Activated T-cell treated with anti-CD3 and anti-CD28 coated beads, Interleukin-2, amount 50 U/mL, for 72 hours (primary cell): Measurements from ENCODE around the gene TMC1. TPM values are rescaled to one million over a fixed set of nuclear protein-coding genes. Genes with fewer than 3 reads are reported as not detected.

ENCODE experiments used
- ATAC-seq, 2 donors: fragments of 150-1000 bp; cut with Tn5 transposase; replicated peaks in 1 of 2; 2 replicates each; pipeline ENCODE4 v1.10.0; 2021; ENCODE audit warnings: moderate library complexity in 2 of 2, mild to moderate bottlenecking in 1 of 2
- DNase-seq, 2 donors: peaks; one replicate each; pipeline ENCODE4 v3.0.0; 2021 to 2022; ENCODE audit warnings: mixed read lengths in 1 of 2
- H3K27ac Mint-ChIP-seq: one replicate; pipeline ENCODE4 v1.8.0; 2022; ENCODE audit warnings: mild to moderate bottlenecking, moderate library complexity, mixed read lengths
- H3K27me3 Mint-ChIP-seq: one replicate; pipeline ENCODE4 v1.8.0; 2022; ENCODE audit warnings: low read depth, mixed read lengths
- H3K36me3 Mint-ChIP-seq, 2 donors: one replicate each; pipeline ENCODE4 v1.8.0; 2022; ENCODE audit warnings: mixed read lengths in 2 of 2, mild to moderate bottlenecking in 1 of 2; ENCODE audit not compliant: insufficient read depth in 2 of 2
- H3K4me1 Mint-ChIP-seq: one replicate; pipeline ENCODE4 v1.8.0; 2022; ENCODE audit warnings: low read depth, mixed read lengths
- H3K4me3 Mint-ChIP-seq, 2 donors: one replicate each; pipeline ENCODE4 v1.8.0; 2022; ENCODE audit warnings: mild to moderate bottlenecking in 2 of 2, mixed read lengths in 2 of 2, moderate library complexity in 2 of 2
- H3K9me3 Mint-ChIP-seq, 2 donors: one replicate each; pipeline ENCODE4 v1.8.0; 2022; ENCODE audit warnings: mixed read lengths in 2 of 2
- total RNA-seq, 2 donors: library from RNA; stranded (reverse); gene quantifications; one replicate each; pipeline ENCODE4 v1.2.3, GENCODE V29; 2022

TMC1 gene
- total RNA-seq, 2 donors from 2014 or later, result 0.43 TPM; not detected in 1

DNA sequence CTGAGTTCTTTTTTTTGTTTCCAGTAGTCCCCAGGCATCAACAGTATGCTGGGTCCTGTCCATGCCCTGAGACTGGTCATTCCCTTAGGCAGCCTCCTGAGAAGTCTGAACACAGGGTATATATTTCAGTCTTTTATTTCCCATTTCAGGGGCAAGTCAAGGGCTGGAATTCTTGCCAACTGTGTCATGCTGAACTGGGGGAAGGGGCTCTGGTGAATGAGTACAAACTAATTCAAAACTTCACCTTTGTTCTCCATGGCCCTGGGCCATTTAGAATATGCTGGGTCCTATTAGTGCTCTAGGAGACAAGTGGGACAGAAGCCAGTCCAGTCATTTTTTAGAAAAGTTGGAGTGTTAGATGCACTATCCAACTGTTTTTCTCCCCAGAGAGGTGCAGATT lies 170.3 kb downstream of the TMC1 start:
- peaks cover 0 to 2% of the 10 kb centered on the region in 2 donors for H3K9me3 Mint-ChIP-seq
- no peaks in the 10 kb centered on the region for H3K36me3 Mint-ChIP-seq
- ATAC-seq (no peak), DNase-seq (no peak)
- no peak overlapping the region for H3K4me3 Mint-ChIP-seq
- H3K27ac Mint-ChIP-seq, result no peak overlapping the region
- H3K4me1 Mint-ChIP-seq, result no peaks in the 10 kb centered on the region
- H3K27me3 Mint-ChIP-seq, result no peaks in the 10 kb centered on the region

DNA sequence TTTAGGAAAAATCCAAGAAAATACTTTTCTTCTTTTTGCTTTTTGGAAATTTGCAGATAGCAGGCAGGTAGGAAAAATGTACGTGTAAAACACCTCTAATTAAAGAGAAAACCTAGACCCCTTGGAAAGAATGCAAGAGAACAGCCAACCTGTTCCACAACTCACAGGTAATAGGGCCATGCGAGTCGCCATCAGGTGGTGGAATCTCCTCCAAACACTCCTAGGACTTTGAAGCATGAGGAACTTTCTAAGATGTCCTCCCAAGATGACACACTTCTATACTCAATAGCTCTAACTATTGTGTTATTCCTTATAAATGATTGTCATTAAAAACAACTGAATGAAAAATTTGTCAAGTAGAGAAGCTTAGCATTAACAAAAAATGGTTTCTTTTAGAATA lies 174.0 kb downstream of the TMC1 start:
- H3K27ac Mint-ChIP-seq, result no peak overlapping the region
- DNase-seq (no peak), ATAC-seq (no peak)
- no peak overlapping the region for H3K4me3 Mint-ChIP-seq
- no peaks in the 10 kb centered on the region for H3K27me3 Mint-ChIP-seq
- H3K9me3 Mint-ChIP-seq, result peaks cover 0 to 2% of the 10 kb centered on the region in 2 donors
- no peaks in the 10 kb centered on the region for H3K4me1 Mint-ChIP-seq
- no peaks in the 10 kb centered on the region for H3K36me3 Mint-ChIP-seq

DNA sequence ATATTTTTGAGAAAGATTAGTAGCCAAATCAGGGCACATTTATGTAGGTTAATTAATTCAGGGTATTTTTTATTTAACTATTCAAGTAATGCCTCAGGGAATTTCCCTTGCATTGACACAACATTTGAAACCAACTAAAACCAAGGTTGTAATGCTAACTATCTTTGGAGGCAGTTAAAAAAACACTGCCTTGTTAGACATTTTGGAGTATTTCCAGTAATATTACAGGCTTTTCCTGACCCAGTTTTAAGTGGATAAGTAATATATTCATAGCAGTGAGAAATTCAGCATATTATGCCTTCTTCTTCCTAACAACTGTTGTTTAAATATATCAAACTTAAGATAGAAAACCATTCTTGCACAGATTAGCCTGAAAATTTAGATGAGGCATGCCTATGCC lies 175.1 kb downstream of the TMC1 start:
- Mint-ChIP-seq H3K27me3 (no peaks in the 10 kb centered on the region), H3K4me3 (no peak overlapping the region), H3K9me3 (no peaks in the 10 kb centered on the region), H3K27ac (no peak overlapping the region), H3K4me1 (no peaks in the 10 kb centered on the region), H3K36me3 (no peaks in the 10 kb centered on the region)
- ATAC-seq (no peak), DNase-seq (no peak)

DNA sequence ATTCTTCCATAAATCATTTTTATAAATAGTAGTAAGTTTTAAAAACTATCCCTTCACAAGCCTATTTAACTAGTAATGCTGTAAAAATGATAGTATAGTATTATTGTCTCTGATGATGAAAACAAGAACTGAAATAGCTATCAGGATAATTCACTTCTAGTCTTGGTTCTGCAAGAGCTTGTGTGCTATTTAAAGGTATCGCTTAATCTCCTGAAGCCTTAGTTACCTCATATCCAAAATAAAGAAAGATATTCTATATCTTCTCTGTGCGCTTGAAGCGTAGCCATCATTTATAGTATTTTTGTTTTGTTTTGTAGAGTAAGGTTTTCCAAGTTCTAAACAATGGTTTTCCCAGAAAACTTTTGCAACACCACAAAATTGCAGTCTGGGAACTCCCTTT lies 180.1 kb downstream of the TMC1 start:
- Mint-ChIP-seq H3K27me3 (no peaks in the 10 kb centered on the region), H3K36me3 (no peaks in the 10 kb centered on the region), H3K4me3 (no peak overlapping the region), H3K9me3 (no peaks in the 10 kb centered on the region), H3K27ac (no peak overlapping the region), H3K4me1 (no peaks in the 10 kb centered on the region)
- no peak for DNase-seq
- no peak for ATAC-seq

DNA sequence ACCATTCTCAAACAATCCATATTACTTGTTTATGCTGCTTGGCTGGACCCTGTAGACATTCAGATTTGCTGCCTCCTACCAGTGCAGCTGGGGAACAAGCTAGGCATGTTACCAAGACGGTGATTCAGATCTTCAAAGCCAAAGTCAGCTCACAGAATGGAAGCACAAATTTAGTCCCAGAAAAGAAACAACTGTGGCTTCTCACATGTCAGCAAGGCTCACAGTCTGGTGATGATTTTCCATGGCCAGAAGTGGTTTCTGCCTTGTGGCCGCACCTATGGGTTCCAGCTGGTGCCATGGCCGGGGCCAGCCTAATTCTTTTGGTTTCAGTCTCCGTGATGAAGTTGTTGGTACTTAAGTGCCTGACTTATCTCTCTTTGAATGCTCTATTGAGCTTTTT lies 182.2 kb downstream of the TMC1 start:
- Mint-ChIP-seq H3K27ac (no peak overlapping the region), H3K4me3 (no peak overlapping the region), H3K4me1 (no peaks in the 10 kb centered on the region), H3K36me3 (no peaks in the 10 kb centered on the region), H3K27me3 (no peaks in the 10 kb centered on the region), H3K9me3 (peaks cover 0 to 2% of the 10 kb centered on the region in 2 donors)
- ATAC-seq (no peak), DNase-seq (no peak)

DNA sequence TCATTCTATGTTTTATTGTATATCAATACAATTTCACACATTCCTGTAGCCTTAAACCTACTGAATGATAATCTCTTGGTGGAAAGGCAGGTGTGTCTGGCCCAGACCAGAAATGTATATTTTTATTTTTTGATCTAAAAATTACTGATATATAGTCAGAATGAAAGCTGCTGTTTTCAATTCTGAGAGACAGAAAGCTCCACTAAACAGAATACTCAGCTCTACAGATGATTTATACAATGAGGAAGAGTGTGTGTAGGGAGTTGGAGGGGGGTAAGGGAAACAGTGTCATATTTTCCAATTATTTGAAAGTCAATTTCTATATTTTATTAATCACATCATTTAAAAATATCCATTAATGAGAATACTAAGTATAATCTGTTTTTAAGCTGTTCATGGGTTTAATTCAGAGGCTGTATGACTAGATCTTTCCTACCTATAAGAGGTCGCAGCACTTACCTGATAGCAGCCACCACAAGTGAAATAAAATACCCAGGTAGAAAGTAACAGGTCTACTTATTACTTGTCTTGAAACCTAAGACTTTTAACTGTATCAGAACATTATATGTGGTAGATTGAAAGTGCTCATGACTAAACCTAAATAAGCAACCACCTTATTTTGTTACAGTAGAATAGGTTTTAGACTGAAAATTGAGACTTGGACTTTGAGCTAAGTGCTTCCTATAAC lies 183.4 kb downstream of the TMC1 start:
- Mint-ChIP-seq H3K4me3 (no peak overlapping the region), H3K27ac (no peak overlapping the region), H3K27me3 (no peaks in the 10 kb centered on the region), H3K4me1 (no peaks in the 10 kb centered on the region), H3K9me3 (peaks cover 0 to 2% of the 10 kb centered on the region in 2 donors), H3K36me3 (no peaks in the 10 kb centered on the region)
- ATAC-seq, result no peak
- DNase-seq, result no peak

DNA sequence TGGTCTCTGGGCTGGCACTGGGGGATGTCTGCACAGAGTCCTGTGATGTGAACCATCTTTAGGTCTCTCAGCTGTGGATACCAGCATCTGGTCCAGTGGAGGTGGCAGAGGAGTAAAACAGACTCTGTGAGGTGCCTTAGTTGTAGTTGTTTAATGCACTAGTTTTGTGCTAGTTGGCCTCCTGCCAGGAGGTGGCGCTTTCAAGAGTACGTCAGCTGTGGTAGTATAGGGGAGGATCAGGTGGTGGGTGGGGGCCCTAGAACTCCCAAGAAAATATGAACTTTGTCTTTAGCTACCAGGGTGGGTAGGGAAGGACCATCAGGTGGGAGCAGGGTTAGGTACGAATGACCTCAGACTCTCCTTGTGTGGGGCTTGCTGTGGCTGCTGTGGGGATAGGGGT lies 197.1 kb downstream of the TMC1 start:
- Mint-ChIP-seq H3K4me1 (no peaks in the 10 kb centered on the region), H3K27me3 (no peaks in the 10 kb centered on the region), H3K4me3 (no peak overlapping the region), H3K27ac (no peak overlapping the region), H3K9me3 (peaks cover 0 to 3% of the 10 kb centered on the region in 2 donors), H3K36me3 (no peaks in the 10 kb centered on the region)
- DNase-seq, result no peak
- ATAC-seq, result no peak

DNA sequence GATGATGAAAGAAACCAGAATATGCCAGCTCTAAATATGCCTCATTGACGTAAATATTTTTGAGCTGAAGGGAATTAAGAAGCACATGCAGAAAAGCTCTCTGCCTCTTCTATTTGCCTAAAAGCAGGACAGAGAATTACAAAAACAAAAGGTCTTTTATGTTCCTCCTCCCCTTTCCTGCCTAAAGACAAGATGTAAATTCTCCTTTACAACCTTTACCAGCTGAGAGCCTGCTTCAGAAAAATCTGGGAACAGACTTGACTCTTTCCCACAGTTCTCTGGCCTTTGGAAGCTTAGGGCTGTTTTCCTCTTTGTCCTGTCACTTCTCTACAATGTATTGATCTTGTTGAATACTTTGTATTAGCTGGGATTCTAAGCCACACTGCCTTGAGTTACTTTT lies 199.7 kb downstream of the TMC1 start:
- no peaks in the 10 kb centered on the region for H3K4me1 Mint-ChIP-seq
- H3K4me3 Mint-ChIP-seq, result no peak overlapping the region
- DNase-seq (no peak), ATAC-seq (no peak)
- H3K27ac Mint-ChIP-seq, result no peak overlapping the region
- no peaks in the 10 kb centered on the region for H3K27me3 Mint-ChIP-seq
- no peaks in the 10 kb centered on the region for H3K9me3 Mint-ChIP-seq
- no peaks in the 10 kb centered on the region for H3K36me3 Mint-ChIP-seq

DNA sequence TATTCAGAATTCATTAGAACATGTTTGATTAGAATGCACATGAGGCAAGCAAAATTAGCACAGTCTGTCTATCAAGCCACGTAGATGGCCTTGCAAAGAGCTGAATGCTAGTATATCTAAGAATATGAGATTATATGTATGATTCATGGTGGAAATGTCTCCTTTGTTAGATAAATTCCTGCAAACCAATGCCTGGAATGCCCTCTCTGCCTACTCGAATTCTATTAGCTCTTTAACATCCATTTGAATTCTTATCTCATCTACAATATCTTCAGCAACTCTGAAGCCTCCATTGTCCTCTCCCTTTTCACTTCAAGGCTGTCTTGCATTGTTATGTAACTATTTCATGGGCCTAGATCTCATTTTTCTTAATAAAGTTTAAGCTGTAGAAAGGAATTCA lies 205.5 kb downstream of the TMC1 start:
- ATAC-seq (no peak), DNase-seq (no peak)
- H3K36me3 Mint-ChIP-seq, result no peaks in the 10 kb centered on the region
- no peaks in the 10 kb centered on the region for H3K4me1 Mint-ChIP-seq
- no peak overlapping the region for H3K4me3 Mint-ChIP-seq
- no peak overlapping the region for H3K27ac Mint-ChIP-seq
- no peaks in the 10 kb centered on the region for H3K9me3 Mint-ChIP-seq
- no peaks in the 10 kb centered on the region for H3K27me3 Mint-ChIP-seq

DNA sequence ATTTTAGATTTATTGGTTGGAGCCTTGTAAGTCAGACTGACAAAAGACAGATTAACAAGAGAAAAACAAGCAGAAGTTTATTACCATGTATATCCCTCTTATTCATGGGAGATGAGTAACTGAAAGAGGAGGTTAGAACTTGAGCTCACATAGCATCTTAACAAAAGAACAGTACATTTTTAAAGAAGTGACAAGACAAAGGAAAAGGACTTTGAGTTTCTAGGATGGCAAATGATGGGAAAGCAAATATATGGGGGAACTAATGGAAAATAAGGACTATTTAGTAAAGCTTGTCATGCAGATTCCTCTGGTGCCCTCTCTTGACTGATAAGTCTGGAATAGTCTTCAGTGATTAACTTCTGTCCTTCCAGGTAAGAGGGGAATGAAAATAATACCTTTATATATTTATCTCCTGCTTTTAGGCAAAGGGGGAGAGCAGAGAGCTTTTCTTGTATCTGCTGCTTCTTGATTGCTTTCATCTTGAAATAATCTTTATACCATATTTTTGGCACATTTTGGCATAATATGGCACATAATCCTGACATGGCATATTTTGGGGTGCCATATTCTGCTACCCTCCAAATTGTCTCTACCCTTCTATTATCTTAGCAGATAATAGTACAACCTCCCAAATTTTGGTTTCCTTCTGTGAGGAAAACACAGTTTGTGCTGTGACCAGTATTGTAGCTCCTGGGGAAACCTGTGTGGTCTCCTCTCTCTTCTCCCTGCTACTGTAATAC lies 206.8 kb downstream of the TMC1 start:
- Mint-ChIP-seq H3K4me3 (no peak overlapping the region), H3K9me3 (no peaks in the 10 kb centered on the region), H3K27ac (no peak overlapping the region), H3K36me3 (no peaks in the 10 kb centered on the region), H3K27me3 (no peaks in the 10 kb centered on the region), H3K4me1 (no peaks in the 10 kb centered on the region)
- ATAC-seq (no peak), DNase-seq (no peak)

DNA sequence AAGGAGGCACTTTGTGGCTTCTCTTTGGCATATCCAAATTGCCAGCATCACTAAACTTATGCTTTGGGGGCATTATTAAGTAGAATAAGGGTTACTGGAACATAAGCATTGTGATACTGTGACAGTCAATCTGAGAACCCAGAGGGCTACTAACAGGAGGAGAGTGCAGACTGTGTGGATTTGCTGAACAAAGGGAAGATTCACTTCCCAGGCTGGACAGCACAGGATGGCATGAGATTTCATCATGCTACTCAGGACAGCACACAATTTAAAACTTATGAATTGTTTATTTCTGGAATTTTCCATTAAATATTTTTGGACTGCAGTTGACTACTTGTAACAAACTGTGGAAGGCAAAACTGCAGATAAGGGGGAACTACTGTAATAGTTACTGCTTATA lies 212.5 kb downstream of the TMC1 start:
- Mint-ChIP-seq H3K36me3 (no peaks in the 10 kb centered on the region), H3K27ac (no peak overlapping the region), H3K9me3 (no peaks in the 10 kb centered on the region), H3K4me1 (no peaks in the 10 kb centered on the region), H3K4me3 (no peak overlapping the region), H3K27me3 (peaks cover 11% of the 10 kb centered on the region)
- DNase-seq, result no peak
- ATAC-seq, result no peak

DNA sequence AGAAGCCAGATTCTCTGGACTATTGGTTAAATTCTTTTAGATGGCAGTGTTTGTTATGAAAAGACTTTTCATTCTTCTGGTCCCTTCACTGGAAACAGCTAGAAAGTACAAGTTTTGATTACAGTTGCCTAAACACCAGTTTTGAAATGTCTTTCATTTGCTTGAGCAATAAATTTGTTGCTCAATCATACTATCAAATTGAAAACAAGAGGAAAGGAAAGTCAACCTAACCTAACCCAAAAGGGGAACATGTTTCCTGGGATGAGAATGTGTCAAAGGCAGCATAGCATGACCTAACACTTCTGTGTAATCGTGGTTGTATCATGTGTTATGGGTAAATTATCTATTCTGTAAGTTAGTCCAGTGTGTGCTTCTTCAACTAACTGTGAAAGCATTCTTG lies 213.2 kb downstream of the TMC1 start:
- ATAC-seq (no peak), DNase-seq (no peak)
- H3K27me3 Mint-ChIP-seq, result peaks cover 11% of the 10 kb centered on the region
- no peaks in the 10 kb centered on the region for H3K9me3 Mint-ChIP-seq
- H3K4me1 Mint-ChIP-seq, result no peaks in the 10 kb centered on the region
- H3K4me3 Mint-ChIP-seq, result no peak overlapping the region
- H3K36me3 Mint-ChIP-seq, result no peaks in the 10 kb centered on the region
- no peak overlapping the region for H3K27ac Mint-ChIP-seq

DNA sequence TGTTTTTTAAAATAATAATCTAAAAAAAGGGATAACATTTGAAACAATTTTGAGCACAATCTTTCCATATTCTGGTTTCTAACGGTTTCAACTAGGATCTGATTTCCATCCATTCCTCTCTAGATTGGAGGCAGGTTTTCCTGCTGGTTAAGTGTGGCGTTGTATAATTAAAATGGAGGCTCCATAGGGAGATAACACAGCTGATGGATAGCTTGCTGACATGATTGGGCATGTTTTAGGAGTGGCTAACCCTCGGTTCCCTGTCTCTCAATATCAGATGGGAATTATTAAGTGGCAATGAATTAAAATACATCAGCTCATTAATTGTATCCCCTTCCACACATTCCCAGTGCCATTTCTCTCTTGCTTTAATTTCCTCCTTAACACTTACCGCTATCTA lies 222.4 kb downstream of the TMC1 start:
- no peak overlapping the region for H3K4me3 Mint-ChIP-seq
- DNase-seq (no peak), ATAC-seq (no peak)
- H3K27ac Mint-ChIP-seq, result no peak overlapping the region
- H3K9me3 Mint-ChIP-seq, result no peaks in the 10 kb centered on the region
- no peaks in the 10 kb centered on the region for H3K36me3 Mint-ChIP-seq
- H3K27me3 Mint-ChIP-seq, result no peaks in the 10 kb centered on the region
- no peaks in the 10 kb centered on the region for H3K4me1 Mint-ChIP-seq

DNA sequence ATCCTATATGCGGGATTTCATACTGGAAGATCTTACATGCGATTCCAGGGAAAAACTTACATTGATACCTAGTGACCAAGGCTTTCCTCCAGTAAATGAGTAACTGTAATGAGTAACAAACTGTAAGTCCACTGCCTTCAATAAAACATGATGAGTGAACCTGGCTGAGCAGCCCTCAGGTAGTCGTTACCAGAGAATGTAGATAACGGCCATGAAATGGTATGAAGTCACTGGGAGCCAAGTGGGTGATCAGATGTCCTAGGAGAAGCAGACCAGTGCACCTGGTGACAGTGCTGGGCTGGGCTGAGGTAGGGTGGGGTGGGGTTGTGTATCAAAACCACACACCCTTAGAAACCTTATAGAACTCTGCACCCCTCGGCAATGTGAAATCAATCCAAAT lies 227.9 kb downstream of the TMC1 start:
- peaks cover 8% of the 10 kb centered on the region for H3K27me3 Mint-ChIP-seq
- H3K36me3 Mint-ChIP-seq, result no peaks in the 10 kb centered on the region
- no peak overlapping the region for H3K4me3 Mint-ChIP-seq
- H3K27ac Mint-ChIP-seq, result no peak overlapping the region
- no peaks in the 10 kb centered on the region for H3K4me1 Mint-ChIP-seq
- H3K9me3 Mint-ChIP-seq, result no peaks in the 10 kb centered on the region
- no peak for ATAC-seq
- no peak for DNase-seq
